Skin epidermis (tissue), 12 donors: ENCODE measurements around the gene SYNJ1.

Experiments used
- H3K27ac ChIP-seq, 21 experiments: fragments of 200-600 bp; sonication (generic) in 11 of 21; one replicate each; pipeline ENCODE4 v1.5.0; 2020; ENCODE audit warnings: mild to moderate bottlenecking in 3 of 21, inconsistent platforms in 2 of 21, moderate library complexity in 2 of 21
- H3K4me3 ChIP-seq, 7 experiments: fragments of 200-600 bp; sonication (generic) in 2 of 7; one replicate each; pipeline ENCODE4 v1.5.0; 2020; ENCODE audit warnings: inconsistent platforms in 2 of 7, mild to moderate bottlenecking in 2 of 7, moderate library complexity in 1 of 7

The SYNJ1 gene

GRCh38 chr21:32590130-32590529 lies 137.7 kb downstream of the SYNJ1 start:
- no peak overlapping the region for H3K4me3 ChIP-seq
- H3K27ac ChIP-seq, result no peak overlapping the region

DNA sequence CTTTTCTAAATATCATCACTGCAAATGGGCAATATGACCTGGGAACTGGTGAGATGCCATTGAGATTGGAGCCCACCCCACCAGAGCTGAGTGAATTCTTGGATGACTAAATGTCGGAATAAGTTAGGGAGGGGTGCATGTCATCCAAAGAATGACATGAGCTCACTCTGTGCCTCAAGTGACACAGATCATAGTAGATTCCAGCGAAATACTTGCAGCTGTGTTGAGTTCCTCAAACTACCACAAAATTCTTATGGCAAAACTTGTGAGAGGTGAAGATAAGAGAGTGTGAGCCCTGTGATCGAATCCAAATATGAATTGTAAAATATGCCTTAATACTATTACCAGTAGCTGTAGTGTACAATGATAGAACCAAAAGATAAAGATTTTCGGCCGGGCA lies 140.2 kb downstream of the SYNJ1 start:
- no peak overlapping the region for H3K27ac ChIP-seq
- no peak overlapping the region for H3K4me3 ChIP-seq

- Histone ChIP-seq H3K4me3 (no peak overlapping the region), H3K27ac (no peak overlapping the region)
Observed at GRCh38 chr21:32587120-32587519, 140.7 kb downstream of the SYNJ1 start.

- Histone ChIP-seq H3K4me3 (no peak overlapping the region), H3K27ac (no peak overlapping the region)
Observed at GRCh38 chr21:32585970-32586369, 141.8 kb downstream of the SYNJ1 start.

DNA sequence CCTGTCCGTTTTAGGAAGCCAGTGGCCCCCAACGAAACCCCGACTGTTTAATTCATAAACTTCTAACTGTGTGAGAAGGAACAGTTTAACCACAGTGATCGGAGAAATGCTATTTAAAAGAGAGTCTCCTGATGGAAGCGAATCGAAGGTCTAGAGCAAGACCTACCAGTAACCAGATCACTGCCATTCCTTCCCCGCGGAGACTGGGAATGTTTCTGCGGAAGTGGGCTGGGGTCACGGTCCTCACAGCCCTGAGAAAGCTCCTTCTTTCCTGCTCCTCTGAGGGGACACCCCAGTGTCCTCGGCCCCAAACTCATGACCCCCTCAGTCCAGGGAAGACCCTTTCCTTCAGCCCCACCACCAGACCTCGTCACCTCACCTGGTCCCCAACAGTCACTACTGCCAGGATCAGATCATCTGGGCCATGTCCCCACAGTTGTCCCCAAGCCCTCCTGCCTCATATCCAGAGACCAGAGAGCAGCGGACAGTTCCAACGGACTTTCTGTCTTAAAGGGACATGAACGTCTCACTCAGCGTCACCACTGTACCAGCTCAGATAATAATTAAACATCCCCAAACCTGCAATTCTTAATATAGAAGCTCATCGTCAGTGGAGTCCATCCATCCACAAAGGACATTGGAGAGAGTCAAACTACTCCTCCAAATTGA lies 142.6 kb downstream of the SYNJ1 start, which contains the start of gene TCP10L:
Gene TCP10L (minus strand): TSS at position 482 of the 669 bp plus-strand sequence. CDS start 1,219 bp downstream, outside the sequence.
- no peak within 1 kb of the TSS for H3K27ac ChIP-seq
- H3K4me3 ChIP-seq, result no peak within 1 kb of the TSS

DNA sequence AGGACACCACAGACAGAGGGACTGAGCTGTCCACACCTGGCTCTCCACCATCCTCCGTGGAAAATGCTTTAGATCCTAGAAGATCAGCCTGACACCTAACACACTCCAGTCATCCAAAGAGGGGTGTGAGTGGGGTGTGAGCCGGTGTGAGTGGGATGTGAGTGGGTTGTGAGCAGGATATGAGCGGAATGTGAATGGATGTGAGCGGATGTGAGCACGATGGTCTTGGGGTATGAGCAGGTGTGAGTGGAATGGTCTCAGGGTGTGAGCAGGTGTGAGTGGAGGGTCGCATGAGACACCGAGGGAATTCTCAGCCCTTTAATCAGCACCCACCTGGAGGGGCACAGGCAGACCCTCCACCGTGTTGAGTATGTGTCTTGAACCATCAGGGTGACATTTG lies 143.3 kb downstream of the SYNJ1 start:
- Histone ChIP-seq H3K27ac (no peak overlapping the region), H3K4me3 (no peak overlapping the region)

DNA sequence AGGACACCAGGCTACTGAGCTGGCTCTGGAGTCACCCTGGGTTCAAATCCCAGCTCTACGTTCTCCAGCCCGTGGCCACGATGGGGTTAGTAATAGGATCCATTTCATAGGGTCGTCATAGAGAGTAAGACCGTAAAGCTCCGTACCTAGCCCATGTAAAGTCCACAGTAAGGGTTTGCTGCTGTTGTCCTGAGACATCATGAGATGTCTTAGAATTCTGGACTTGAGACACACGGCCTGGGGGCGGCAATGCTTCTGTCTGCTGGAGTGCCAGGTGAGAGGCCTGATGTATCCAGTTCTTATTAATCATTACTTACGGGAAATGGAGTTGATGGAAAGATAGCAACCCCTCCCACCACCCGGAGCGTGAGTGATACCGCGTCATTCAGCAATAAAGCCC lies 146.1 kb downstream of the SYNJ1 start:
- no peak overlapping the region for H3K4me3 ChIP-seq
- no peak overlapping the region for H3K27ac ChIP-seq

GRCh38 chr21:32580949-32581348 lies 146.9 kb downstream of the SYNJ1 start:
- no peak overlapping the region for H3K4me3 ChIP-seq
- no peak overlapping the region for H3K27ac ChIP-seq
